Fibroblast of pulmonary artery (primary cell): ENCODE data around the gene RABGAP1L.
"Not testable (repeated sequence)": the region's sequence is repeated elsewhere in the genome, so short reads cannot be mapped to it uniquely, and the experiment has no call there.

ENCODE experiments used
- DNase-seq: peaks from one replicate; pipeline ENCODE4 v3.0.0-alpha.2; 2010; ENCODE audit warnings: low read depth
- H3K4me3 ChIP-seq: replicated peaks from 2 replicates; pipeline ENCODE4 v1.5.1; 2011; ENCODE audit warnings: low read depth, mild to moderate bottlenecking, control low read depth, low read length, moderate library complexity
- CTCF ChIP-seq: IDR thresholded peaks from 2 replicates; pipeline ENCODE4 v1.5.1; 2011; ENCODE audit warnings: mild to moderate bottlenecking, control low read depth, low read length, inconsistent platforms; ENCODE audit errors: missing control alignments

Gene RABGAP1L

GRCh38 chr1:174626031-174627025, 467.0 kb downstream of the RABGAP1L start:
- DNase-seq = peak; percentile 35
- no peak overlapping the region for H3K4me3 ChIP-seq
- no peak for TF ChIP-seq CTCF

GRCh38 chr1:174637487-174637886, 478.2 kb downstream of the RABGAP1L start:
- no peak overlapping the region for H3K4me3 ChIP-seq
- DNase-seq = no peak
- TF ChIP-seq CTCF = no peak

- no peak for TF ChIP-seq CTCF
- no peak for DNase-seq
- H3K4me3 ChIP-seq = no peak overlapping the region
These were observed 480.1 kb downstream of the RABGAP1L start for GRCh38 chr1:174639461-174639860.

- DNase-seq = no peak
- no peak for TF ChIP-seq CTCF
- no peak overlapping the region for H3K4me3 ChIP-seq
These were observed 481.5 kb downstream of the RABGAP1L start for GRCh38 chr1:174640783-174641182.

- TF ChIP-seq CTCF = no peak
- H3K4me3 ChIP-seq = no peak overlapping the region
- no peak for DNase-seq
These were observed 483.1 kb downstream of the RABGAP1L start for GRCh38 chr1:174642393-174642792.

- DNase-seq = no peak
- H3K4me3 ChIP-seq = no peak overlapping the region
- TF ChIP-seq CTCF = no peak
These were observed 483.9 kb downstream of the RABGAP1L start for GRCh38 chr1:174643206-174643605.

GRCh38 chr1:174649572-174649971, 490.3 kb downstream of the RABGAP1L start:
- H3K4me3 ChIP-seq, DNase-seq: not testable (repeated sequence)
